GM19025 (cell line): ENCODE results near the gene GBP1.
"Not testable (repeated sequence)": the region's sequence is repeated elsewhere in the genome, so short reads cannot be mapped to it uniquely, and the experiment has no call there.

Experiments
- ATAC-seq: cut with Tn5 transposase; IDR thresholded peaks from one replicate; pipeline ENCODE4 v1.9.1; 2021; ENCODE audit warnings: mild to moderate bottlenecking, low read depth, moderate library complexity; ENCODE audit not compliant: unreplicated experiment

GBP1 gene

GRCh38 chr1:89060091-89060490, 4.9 kb downstream of the GBP1 start:
- no peak for ATAC-seq

DNA sequence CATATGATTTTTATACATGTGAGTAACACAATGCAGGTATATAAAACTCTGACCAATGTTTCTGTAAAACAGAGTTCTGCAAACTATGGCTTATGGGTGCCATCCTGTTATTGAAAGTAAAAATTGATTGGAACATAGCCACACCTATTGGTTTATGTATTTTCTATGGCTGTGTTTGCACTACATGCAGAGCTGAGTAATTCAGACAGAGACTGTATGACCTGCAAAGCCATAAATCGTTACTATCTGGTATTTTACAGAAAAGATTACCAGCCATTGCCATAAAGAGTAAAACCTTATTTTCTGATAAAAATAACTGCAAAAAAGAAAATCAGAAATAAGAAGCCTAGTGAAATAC, 13.1 kb downstream of the GBP1 start:
- no peak for ATAC-seq

DNA sequence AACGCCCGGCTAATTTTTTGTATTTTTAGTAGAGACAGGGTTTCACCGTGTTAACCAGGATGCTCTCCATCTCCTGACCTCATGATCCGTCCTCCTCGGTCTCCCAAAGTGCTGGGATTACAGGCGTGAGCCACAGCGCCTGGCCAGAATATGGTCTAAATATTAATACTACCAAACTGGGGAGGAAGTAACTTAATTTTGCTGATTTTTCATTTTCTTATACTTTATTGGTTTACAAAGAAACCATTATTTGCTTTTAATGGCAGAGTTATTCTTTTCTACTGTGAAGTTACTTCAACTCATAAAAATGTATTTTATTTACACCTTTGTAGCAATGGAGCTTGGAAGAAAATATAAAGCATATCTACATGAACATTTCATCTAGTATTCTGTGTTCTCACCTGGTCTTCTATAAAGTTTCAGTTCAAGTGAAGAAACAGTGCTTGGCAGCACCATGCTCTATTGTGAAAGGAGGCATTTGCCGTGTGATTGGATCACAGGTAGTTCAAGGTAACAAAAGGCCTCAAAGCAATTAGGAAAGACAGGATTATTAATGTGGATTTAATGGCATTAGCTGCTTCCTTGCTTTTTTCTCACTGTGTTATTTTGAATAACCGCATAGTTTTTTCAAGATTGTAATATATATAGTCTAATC, 13.6 kb downstream of the GBP1 start:
- ATAC-seq, result no peak

- no peak for ATAC-seq
Measured at GRCh38 chr1:89050649-89051033, 14.4 kb downstream of the GBP1 start.

GRCh38 chr1:89049901-89050648, 14.9 kb downstream of the GBP1 start:
- ATAC-seq, result not testable (repeated sequence)

GRCh38 chr1:89049187-89049586, 15.8 kb downstream of the GBP1 start:
- ATAC-seq, result not testable (repeated sequence)

GRCh38 chr1:89047734-89048133, 17.3 kb downstream of the GBP1 start:
- ATAC-seq, result no peak

DNA sequence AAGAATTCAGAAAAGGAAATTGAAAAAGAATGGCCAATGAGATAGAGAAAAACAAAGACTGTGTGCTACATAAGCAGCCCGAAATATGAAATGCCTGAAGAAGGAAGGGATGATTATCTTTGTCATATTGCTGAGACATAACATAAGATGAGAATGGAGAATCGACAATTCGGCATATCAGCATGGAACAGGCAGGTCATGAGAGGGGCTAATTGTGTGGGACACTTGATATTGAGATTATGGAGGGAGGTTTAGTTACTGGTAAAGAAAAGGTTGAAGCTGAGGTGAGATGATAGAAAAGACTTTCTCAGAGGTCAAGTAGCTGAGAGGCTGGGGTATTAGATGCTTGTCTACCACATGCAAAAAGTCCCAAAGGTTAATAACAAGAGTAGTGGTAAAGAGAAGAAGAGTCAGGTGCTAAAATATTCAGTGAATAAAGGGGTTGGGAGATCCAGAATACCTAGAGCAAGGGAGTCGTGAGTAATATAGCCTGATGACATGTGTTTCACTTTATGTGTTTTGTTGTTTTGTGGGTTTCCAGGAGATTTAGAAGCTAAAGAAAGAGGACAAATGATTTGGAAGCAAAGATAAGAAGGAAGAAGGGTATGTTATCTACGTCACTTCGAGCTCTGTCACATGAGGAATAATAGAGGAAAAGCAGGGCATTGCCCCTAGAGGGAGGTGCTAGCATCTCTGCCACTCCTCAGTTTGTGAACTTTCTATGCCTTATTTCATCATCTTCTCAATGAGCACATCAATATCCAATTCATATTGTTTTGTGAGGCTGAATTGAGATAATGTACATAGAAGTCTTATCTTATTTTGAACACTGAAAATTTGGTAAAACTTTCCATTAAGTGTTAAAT, 18.5 kb downstream of the GBP1 start:
- ATAC-seq, result peak; percentile 80

GRCh38 chr1:89044970-89045721, 19.9 kb downstream of the GBP1 start:
- ATAC-seq, result no peak

DNA sequence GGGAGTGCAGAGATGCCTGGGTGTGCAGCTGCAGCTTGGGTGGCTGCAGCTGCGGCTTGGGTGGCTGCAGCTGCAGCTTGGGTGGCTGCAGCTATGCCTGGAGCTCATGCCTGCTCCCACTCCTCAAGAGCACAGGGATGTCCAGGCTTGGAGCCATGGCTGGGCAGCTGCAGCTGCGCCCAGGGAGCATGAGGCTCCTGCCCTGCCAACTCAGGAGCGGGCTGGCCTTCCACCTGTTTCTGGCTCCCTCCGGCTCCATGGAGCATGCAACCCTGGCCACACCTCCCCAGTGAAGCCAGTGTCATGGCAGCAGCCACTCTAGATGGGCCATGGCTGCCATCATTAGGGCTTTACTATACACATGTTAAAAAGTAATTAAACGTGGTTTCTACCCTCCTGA, 21.1 kb downstream of the GBP1 start:
- no peak for ATAC-seq

DNA sequence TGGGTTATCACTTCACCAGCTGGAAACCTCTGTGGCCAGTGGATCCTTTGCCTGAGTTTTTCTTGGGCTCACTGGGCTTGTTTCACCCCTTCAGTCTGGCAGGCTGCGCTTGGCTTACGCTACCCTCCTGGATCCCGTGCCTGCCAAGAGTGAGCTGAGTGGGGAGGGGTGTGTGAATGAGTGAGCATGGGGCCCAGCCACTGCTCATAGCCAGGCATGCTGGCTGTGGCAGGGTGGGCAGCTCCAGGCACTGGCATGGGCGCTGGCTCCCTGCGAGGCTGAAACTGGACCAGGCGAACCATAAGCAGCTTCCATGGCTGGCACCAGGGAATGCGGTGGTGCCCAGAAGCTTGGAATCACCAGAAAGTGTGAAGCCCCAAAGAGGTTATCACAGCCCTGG, 22.5 kb downstream of the GBP1 start:
- no peak for ATAC-seq

GRCh38 chr1:89041721-89042120, 23.3 kb downstream of the GBP1 start:
- ATAC-seq, result no peak

DNA sequence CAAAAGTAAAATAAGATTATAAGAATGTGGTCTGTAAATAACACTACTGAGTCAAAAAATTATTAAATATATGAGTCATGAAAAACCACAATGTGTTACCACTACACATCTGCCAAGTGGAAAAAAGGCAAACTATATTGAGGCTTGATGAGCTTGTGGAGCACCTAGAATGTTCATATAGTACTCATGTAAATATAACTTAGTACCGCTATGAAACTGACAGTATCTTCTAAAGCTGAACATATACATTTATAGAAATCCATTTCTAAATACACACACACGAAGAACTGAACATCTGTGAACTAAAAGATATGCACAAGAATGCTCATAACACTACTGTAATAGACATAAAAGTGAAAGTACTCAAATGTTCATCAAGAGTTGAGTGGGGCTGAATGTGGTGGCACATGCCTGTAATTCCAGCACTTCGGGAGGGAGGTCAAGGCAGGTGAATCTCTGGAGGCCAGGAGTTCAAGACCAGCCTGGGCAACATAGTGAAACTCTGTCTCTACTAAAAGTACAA, 23.8 kb downstream of the GBP1 start:
- ATAC-seq, result peak; percentile 90

- no peak for ATAC-seq
Measured at GRCh38 chr1:89040315-89040626, 24.7 kb downstream of the GBP1 start.

- no peak for ATAC-seq
Measured at GRCh38 chr1:89037186-89037585, 27.8 kb downstream of the GBP1 start.

GRCh38 chr1:89035080-89035479, 29.9 kb downstream of the GBP1 start:
- ATAC-seq, result no peak

DNA sequence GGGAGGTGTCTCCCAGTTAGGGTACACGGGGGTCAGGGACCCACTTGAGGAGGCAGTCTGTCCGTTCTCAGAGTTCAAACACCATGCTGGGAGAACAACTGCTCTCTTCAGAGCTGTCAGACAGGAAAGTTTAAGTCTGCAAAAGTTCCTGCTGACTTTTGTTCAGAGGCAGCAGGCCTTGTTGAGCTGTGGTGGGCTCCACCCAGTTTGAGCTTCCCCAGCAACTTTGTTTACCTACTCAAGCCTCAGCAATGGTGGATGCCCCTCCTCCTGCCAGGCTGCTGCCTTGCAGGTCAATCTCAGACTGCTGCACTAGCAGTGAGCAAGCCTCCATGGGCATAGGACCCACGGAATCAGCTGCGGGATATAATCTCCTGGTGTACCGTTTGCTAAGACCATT, 31.0 kb downstream of the GBP1 start:
- ATAC-seq, result not testable (repeated sequence)

- not testable (repeated sequence) for ATAC-seq
Measured at GRCh38 chr1:89029051-89029450, 36.0 kb downstream of the GBP1 start.

- no peak for ATAC-seq
Measured at GRCh38 chr1:89025928-89026327, 39.1 kb downstream of the GBP1 start.

GRCh38 chr1:89023026-89023425, 42.0 kb downstream of the GBP1 start:
- ATAC-seq, result no peak
